ENCODE measurements around the gene PAM. TPM values are rescaled to one million over a fixed set of nuclear protein-coding genes. Genes with fewer than 3 reads are reported as not detected.

PAM gene
- total and polyA plus RNA-seq, 2 donors (not counting 3 experiments of a cell fraction or from before 2014, with no cell fraction given) = 118 to 176 TPM

DNA sequence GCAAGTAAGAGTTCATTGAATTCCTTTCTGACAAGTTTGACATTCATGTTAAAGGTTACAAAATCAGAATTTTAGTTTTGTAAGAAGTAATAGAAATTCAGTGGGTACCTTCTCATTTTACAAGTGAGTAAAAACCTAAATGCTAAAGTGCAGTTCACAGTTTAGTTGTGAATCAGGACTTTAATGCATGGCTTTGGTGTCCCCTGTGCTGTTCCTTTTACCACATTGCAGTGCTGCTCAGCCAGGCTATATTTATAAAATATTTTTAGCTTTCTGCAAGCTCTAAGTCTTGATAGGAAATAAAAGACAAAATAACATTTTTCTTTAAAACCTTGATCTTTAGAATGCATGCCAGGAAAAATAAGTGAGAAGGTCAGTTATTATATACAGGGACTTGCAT, 26.3 kb downstream of the PAM start:
- intact Hi-C loops (cut with micrococcal nuclease) = loop anchor here (2.0 kb wide), 2 partner anchors 67 to 83 kb away; no protein-coding TSS in a partner anchor
- Histone ChIP-seq H3K27ac (ENCODE audit: insufficient read depth, low read depth, low read length) (no peak overlapping the region), H4K20me1 (replicated peaks; ENCODE audit: control insufficient read depth, extremely low read depth, insufficient read depth, low read length) (peaks cover 3% of the 10 kb centered on the region), H3K79me2 (ENCODE audit: control insufficient read depth, insufficient read depth, low read length) (peaks cover 6% of the 10 kb centered on the region), H3K4me2 (ENCODE audit: insufficient read depth, low read length) (no peak overlapping the region), H2AFZ (ENCODE audit: low read depth, low read length) (no peak overlapping the region), H3K4me1 (ENCODE audit: control insufficient read depth, extremely low read depth, insufficient read depth, low read length) (peaks cover 21% of the 10 kb centered on the region), H3K9me3 (replicated peaks; ENCODE audit: control insufficient read depth, insufficient read depth, low read length) (no peaks in the 10 kb centered on the region), H3K27me3 (ENCODE audit: control insufficient read depth in 2 of 2, insufficient read depth in 2 of 2, low read length in 2 of 2) (no peaks in the 10 kb centered on the region), H3K9me1 (replicated peaks; ENCODE audit: control insufficient read depth, extremely low read depth, insufficient read depth, low read length) (no peaks in the 10 kb centered on the region), H3K4me3 (replicated peaks in 1 of 3; ENCODE audit: insufficient read depth in 1 of 3, low read depth in 1 of 3, low read length in 3 of 3) (no peak overlapping the region), H3K36me3 (ENCODE audit: control insufficient read depth in 2 of 2, extremely low read depth in 1 of 2, insufficient read depth in 2 of 2, low read length in 2 of 2) (no peaks in the 10 kb centered on the region), H3K9ac (replicated peaks; ENCODE audit: extremely low read depth, insufficient read depth, low read length) (no peak overlapping the region)
- ChIA-PET CTCF (interaction anchor here (0.7 to 3.4 kb wide), 14 partner anchors 9 to 443 kb away, joined by 3 to 30 read pairs (median 5); no protein-coding TSS in a partner anchor), POLR2A (no interaction called here)
- BruUV-seq (replicated peaks) = no TSS peak
- no peak for DNase-seq (ENCODE audit: low read depth, low spot score)
- TF ChIP-seq, protein P1, sequence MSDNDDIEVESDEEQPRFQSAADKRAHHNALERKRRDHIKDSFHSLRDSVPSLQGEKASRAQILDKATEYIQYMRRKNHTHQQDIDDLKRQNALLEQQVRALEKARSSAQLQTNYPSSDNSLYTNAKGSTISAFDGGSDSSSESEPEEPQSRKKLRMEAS (IDR thresholded peaks at IDR 0.05; ENCODE audit: insufficient read depth, insufficient read length) = no peak
- TF ChIP-seq POLR2A (IDR thresholded peaks at IDR 0.05; ENCODE audit: low read depth, low read length) (no peak), FOS (IDR thresholded peaks at IDR 0.05; ENCODE audit: borderline replicate concordance, insufficient read depth, low read length) (no peak), GATA2 (IDR thresholded peaks at IDR 0.05; ENCODE audit: insufficient read depth, insufficient read length, low read depth, low read length) (no peak), POLR2AphosphoS5 (IDR thresholded peaks at IDR 0.05; ENCODE audit: insufficient read depth, low read depth, low read length) (no peak), CTCF (IDR thresholded peaks at IDR 0.05; ENCODE audit: extremely low read depth in 1 of 2, insufficient read depth in 1 of 2, low read depth in 1 of 2, low read length in 2 of 2) (no peak), MYC (IDR thresholded peaks at IDR 0.05; ENCODE audit: low read depth, low read length) (no peak), JUN (IDR thresholded peaks at IDR 0.05; ENCODE audit: borderline replicate concordance, insufficient read depth, insufficient read length, low read depth) (no peak), EZH2 (IDR thresholded peaks at IDR 0.05; ENCODE audit: borderline replicate concordance, low read depth, low read length, severe bottlenecking) (no peak)
- dilution Hi-C loops (cut with MboI; ENCODE audit: extremely low pct_ligation_motif_present, low sequenced_read_pairs) = no loop called here
- FAIRE-seq = no peak
